GM12873 (cell line): ENCODE measurements around the gene NUFIP1.

ENCODE experiments used
- CTCF ChIP-seq: IDR thresholded peaks from 2 replicates; pipeline ENCODE4 v1.5.1; 2012; ENCODE audit warnings: low read depth, mild to moderate bottlenecking, moderate library complexity, low read length, control low read depth; ENCODE audit not compliant: insufficient read depth; ENCODE audit errors: missing control alignments

NUFIP1 gene

GRCh38 chr13:45011198-45011597 is 21.9 kb upstream of the NUFIP1 start:
- TF ChIP-seq CTCF, result no peak

GRCh38 chr13:45007823-45008222 is 18.6 kb upstream of the NUFIP1 start:
- TF ChIP-seq CTCF, result no peak

GRCh38 chr13:45007225-45007624 is 18.0 kb upstream of the NUFIP1 start:
- no peak for TF ChIP-seq CTCF

- TF ChIP-seq CTCF, result no peak
Observed at GRCh38 chr13:45004096-45004495, 14.8 kb upstream of the NUFIP1 start.

GRCh38 chr13:45003417-45003816 is 14.1 kb upstream of the NUFIP1 start:
- TF ChIP-seq CTCF, result no peak

- no peak for TF ChIP-seq CTCF
Observed at GRCh38 chr13:44989941-44990340, 670 bp upstream of the NUFIP1 start.

GRCh38 chr13:44978328-44978727 is 10.9 kb downstream of the NUFIP1 start:
- TF ChIP-seq CTCF, result no peak

GRCh38 chr13:44976949-44977583 is 12.2 kb downstream of the NUFIP1 start:
- no peak for TF ChIP-seq CTCF
